Measurements from ENCODE around the gene SPPL2B.
A peak's percentile ranks its signal among the peaks of the same experiment; 100 is the strongest.
"Not testable (repeated sequence)": the region's sequence is repeated elsewhere in the genome, so short reads cannot be mapped to it uniquely, and the experiment has no call there.

SPPL2B gene

DNA sequence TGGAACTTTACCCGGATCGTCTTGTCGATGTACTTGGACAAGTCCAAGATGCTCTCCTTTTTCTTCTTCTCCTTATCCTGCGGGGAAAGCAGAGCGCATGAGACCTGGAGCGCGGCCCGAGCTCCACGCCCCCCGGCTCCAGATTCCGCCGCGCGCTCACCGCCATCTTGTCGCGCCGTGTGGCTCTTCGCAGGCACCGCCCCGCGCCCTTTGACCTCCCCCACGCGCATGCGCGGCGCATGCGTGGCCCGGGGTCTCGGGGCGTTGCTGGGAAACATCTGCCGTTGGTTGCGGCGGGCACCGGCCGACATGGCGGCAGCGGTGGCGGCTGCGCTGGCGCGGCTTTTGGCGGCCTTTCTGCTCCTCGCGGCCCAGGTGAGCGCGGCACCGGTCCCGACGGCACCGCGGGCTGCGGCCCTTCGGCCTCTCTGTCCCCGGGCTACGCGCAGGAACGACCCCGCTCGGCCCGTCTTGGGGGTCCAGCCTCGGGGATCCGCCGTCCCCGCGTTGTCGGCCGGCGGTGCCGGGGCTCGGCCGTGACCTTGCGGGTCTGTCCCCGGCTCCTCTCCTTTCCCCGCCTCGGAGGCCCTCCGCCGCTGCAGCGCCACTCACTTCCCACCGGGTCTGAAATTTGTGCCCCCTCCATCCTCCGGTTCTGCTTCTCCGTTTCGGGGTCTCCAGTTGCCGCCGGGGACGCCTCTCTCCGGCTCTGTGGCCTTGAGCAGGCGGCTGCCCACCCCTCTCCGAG, at the start of gene SPPL2B, which contains the start of gene LSM7:
TSS of gene SPPL2B (plus strand) at position 284 of the 748 bp plus-strand sequence. CDS start at position 310, 26 bp downstream.
TSS of gene LSM7 (minus strand) at position 186 of the 748 bp plus-strand sequence. CDS start at position 166, 20 bp downstream.
- DNase-seq (ENCODE audit: low spot score) = peak; percentile 89

- no peak for DNase-seq (ENCODE audit: low spot score)
These were observed 47.7 kb upstream of the SPPL2B start for GRCh38 chr19:2280633-2281264.

- not testable (repeated sequence) for DNase-seq (ENCODE audit: low spot score)
These were observed 47.0 kb upstream of the SPPL2B start for GRCh38 chr19:2281265-2282061.

- peak; percentile 75 for DNase-seq (ENCODE audit: low spot score)
These were observed 46.2 kb upstream of the SPPL2B start, which contains the start of gene PEAK3 for GRCh38 chr19:2282062-2282861. TSS of gene PEAK3 (minus strand) at chr19:2282175. CDS start at chr19:2280931, 1,244 bp downstream.

- DNase-seq (ENCODE audit: low spot score) = no peak
These were observed 45.6 kb upstream of the SPPL2B start for GRCh38 chr19:2282862-2283237.

GRCh38 chr19:2283835-2284507, 44.5 kb upstream of the SPPL2B start:
- DNase-seq (ENCODE audit: low spot score) = no peak

DNA sequence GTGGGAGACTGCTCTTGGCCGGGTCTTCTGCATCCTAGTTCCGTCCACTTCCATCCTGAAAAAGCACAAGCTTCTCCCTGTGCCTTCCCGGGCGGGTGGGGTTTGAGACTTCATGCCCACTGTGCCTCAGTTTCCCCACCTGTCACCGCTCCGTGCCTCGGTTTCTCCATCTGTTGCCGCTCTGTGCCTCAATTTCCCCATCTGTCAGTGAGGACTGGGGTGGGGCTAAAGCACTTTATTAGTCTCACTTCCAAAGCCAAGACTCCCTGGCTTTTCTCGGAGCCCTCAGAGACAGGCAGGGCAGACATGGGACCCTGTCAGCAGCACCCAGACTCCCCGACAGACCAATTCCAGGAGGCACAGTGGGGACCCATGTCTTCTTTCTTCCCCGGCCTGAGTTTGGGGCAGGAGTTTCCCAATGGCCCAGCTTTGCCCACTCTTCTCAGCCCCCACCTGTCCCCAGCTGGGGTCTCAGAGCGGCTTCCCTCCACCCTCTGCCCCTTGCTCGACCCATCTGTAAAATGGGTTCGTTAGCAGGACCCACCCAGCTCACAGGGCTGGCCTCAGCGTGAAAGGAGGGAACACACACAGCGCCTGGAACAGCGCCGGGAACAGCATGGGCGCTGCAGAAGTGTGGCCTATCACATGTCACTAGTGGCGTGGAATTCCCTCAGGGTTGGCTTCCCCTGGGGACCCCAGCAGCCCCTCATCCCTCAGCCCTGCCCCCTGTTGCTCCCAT, 41.9 kb upstream of the SPPL2B start:
- DNase-seq (ENCODE audit: low spot score) = no peak

DNA sequence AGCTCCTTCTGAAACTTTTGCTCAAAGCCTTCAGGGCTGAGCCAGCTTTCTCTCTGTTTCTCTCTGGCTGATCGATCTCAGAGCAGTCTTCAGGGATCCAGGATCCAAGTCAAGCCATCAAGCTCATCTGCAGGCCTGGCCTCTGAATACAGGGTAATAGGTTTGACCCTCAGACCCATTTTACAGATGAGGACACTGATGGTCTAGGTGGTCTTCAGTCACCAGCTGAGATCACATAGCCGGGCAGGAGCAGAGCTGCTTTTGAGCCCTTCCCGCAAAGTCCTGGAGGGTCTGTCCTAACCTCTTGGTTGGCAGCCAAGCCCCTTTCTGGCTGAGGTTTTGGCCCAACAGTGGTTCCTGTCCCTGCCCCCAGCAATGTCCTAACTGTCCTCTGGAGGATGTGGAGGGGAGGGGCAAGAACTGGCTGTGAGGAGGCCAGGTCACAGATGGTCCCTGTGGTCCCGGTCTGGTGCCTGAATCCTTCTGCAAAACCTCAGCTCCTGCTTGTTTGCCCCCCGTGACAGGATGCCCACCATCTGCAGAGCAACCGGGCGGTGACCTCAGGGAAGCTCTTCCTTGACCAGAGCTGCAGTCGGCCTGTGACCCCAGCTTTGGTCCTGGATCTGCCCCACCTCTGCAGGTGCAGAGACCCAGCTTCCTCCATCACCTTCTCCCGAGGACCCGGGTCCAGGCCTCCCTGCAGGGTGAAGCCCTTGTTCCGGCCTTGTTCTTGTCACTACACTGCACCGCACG, 40.7 kb upstream of the SPPL2B start:
- no peak for DNase-seq (ENCODE audit: low spot score)

GRCh38 chr19:2288338-2288817, 40.1 kb upstream of the SPPL2B start:
- DNase-seq (ENCODE audit: low spot score) = no peak

- no peak for DNase-seq (ENCODE audit: low spot score)
These were observed 39.4 kb upstream of the SPPL2B start for GRCh38 chr19:2288818-2289713.

DNA sequence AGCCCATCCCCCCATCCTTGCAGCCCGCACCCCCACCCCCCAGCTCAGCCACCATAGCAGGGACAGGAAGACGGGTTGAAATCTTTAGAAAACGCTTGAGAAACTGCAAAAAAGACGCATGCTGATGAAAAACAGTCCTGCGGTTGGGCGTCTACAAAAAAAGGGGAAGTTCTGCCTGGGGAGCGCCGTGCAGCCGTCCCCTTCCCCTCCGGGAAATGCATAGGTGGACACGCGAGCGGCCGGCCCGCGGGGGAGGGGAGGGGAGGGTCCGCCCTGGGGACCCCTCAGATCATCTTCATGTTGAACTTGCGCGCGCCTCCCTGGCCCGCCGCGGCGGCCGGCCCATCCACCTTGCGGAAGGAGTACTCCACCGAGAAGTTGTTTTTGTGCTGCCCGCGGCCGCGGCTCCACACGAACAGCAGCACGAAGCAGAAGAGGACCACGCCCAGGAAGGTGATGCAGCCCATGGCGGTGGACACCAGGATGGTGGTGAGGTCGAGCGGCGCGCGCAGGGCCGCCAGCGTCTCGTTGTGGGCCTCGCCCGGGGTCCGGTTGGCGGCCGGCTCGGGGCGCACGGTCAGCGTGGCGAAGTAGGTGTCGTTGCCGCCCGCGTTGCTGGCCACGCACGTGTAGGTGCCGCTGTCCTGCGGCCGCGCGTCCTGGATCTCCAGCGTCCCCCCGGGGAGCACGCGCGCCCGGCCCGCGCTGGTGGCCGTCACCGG, 38.6 kb upstream of the SPPL2B start:
- DNase-seq (ENCODE audit: low spot score) = no peak

DNA sequence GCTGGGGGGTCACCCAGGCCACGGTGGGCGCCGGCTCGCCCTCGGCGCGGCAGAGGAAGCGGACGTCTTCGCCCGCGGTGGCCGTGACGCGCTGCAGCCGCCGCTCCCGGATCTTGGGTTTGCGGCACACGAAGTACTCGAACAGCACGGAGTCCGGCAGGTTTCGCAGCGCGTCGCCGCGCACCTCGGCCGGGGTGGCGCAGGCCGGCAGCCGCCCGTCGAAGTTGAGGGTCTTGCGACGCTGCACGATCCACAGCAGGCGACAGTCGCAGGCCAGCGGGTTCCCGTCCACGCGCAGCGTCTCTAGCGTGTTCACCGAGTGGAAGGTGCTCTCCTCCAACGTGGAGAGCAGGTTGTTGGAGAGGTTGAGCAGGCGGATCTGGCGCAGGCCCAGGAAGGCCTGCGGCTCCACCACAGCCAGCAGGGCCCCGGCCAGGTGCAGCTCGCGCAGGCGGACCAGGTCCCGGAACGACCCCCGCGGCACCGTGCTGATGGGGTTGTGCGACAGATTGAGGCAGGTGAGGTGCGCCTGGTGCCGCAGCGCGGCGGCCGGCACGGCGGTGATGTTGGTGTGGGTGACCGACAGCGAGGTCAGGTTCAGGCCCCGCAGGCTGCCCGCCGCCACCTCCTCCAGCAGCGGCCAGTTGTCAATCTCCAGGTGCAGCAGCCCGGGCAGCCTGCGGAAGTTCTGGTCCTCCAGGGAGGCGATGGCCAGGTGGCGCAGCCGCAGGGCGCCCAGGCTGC, 37.9 kb upstream of the SPPL2B start:
- no peak for DNase-seq (ENCODE audit: low spot score)

DNA sequence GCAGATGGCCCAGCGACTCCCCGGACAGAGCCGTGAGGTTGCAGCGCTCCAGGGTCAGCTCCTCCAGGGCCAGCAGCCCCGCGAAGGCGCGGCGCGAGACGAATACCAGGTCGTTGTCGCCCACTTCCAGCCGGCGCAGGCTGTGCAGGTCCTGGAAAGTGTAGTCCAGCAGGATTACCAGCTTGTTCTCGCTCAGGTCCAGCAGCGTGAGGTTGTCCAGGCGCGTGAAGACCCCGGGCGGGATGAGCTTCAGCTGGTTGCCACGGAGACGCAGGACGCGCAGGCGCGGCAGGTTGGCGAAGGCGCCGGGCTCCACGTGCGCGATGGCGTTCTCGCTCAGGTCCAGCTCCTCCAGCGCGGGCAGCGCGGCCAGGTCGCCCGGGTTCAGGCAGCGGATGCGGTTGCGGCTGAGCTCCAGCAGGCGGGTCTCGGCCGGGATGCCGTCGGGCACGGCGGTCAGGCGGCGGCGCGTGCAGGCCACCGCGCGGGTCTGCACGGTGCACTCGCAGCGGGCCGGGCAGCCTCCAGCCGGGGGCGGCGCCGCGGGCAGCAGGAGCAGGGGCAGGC, 37.2 kb upstream of the SPPL2B start:
- DNase-seq (ENCODE audit: low spot score) = no peak

DNA sequence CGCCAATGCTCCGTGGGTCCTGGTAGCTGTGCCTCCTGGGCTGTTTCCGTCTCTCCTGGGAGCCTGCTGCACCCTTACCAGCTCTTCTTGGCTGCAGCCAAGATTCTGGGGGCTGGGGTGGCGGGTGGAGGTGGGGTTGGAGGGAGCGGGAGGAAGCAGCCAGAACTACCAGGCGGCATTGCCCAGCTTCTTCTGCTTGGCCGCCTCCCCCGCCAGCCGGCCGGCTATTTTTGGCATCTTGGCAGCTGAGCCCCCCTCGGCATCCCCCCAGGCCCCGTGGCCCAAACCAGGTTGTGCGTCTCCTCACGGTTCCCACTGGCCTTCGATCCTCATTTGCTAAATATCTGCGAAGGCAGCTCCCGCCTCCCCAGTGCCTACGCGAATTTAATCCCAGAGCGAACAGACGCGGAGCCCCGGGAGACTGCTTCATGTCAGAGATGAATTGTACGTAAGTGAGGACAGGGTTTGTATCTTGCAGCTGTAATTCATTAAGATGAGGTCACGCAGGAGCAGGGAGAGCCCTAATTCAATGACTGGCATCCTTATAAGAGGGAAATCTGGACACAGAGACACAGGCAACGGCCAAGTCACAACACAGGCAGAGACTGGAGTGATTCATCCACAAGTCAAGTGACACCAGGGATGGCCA, 33.7 kb upstream of the SPPL2B start:
- peak; percentile 50 for DNase-seq (ENCODE audit: low spot score)

DNA sequence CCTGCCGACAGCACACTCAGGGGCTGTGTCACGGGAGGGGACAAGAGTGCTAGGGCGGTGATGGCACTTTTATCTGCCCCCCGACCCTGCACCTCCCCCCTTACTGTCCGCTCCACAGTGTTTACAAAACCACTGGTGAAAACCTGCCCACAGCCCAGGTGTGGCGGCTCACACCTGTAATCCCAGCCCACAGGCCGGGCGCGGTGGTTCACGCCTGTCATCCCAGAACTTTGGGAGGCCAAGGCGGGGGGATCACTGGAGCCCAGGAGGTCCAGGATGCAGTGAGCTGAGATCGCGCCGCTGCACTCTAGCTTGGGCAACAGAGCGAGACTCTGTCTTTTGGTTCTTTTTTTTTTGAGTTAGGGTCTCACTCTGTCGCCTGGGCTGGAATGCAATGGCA, 32.3 kb upstream of the SPPL2B start:
- no peak for DNase-seq (ENCODE audit: low spot score)

GRCh38 chr19:2300533-2300932, 28.0 kb upstream of the SPPL2B start:
- no peak for DNase-seq (ENCODE audit: low spot score)

Data from Ammon's horn (tissue), 1 donor.